Measurements from ENCODE around the gene NMNAT2.

DNA sequence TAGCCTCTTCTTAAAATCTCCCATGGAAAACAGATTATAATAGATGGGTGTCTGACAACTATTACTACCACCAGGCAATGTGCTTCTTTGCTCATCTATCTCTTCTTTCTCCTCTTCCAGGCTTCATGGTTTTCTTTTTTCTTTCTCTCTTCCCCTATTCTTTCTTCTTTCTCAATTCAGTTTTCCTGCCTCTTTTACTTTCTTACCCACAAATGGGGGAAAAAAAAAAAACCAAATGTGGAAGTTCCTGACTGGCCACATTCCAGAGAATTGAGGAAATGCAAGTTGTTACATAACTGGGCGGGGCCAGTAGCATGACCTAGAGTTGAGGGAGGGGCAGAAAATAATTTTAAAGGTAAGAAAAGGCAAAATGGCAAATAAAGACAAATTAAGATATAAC, 43.2 kb upstream of the NMNAT2 start:
- TF ChIP-seq, protein P1, sequence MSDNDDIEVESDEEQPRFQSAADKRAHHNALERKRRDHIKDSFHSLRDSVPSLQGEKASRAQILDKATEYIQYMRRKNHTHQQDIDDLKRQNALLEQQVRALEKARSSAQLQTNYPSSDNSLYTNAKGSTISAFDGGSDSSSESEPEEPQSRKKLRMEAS (IDR thresholded peaks at IDR 0.05): no peak
- no peak for TF ChIP-seq NFRKB (IDR thresholded peaks at IDR 0.05)

Data from HepG2 (cell line).